HCT116 (cell line): ENCODE results near the gene NECTIN4. TPM values are rescaled to one million over a fixed set of nuclear protein-coding genes. Genes with fewer than 3 reads are reported as not detected.

ENCODE experiments used
- ATAC-seq: fragments of 200-7000 bp; cut with Tn5 transposase; 2 replicates; pipeline ENCODE4 v1.9.1; 2020; ENCODE audit warnings: mild to moderate bottlenecking, moderate library complexity
- BruUV-seq: library from RNA; stranded (reverse); fragments of 400-500 nt; replicated peaks from 2 replicates; lab custom pipeline; 2021; lab: Mats Ljungman, UMichigan
- CTCF ChIA-PET: fragments of 300-600 bp; sonication (Branson Sonifier 250); formaldehyde crosslinking; loops from one replicate; lab custom pipeline; 2021; ENCODE audit warnings: antibody characterized with exemption; lab: Charles Lee
- POLR2A ChIA-PET: fragments of 300-600, 350-600 bp; sonication (Branson Sonifier 250); formaldehyde crosslinking; loops from one replicate; lab custom pipeline; 2021; ENCODE audit warnings: antibody characterized with exemption; lab: Charles Lee
- RAD21 ChIA-PET, 2 experiments: fragments of 300-600 bp; sonication (Branson Sonifier 250); formaldehyde crosslinking; loops; one replicate each; lab custom pipeline; 2023; ENCODE audit warnings: low total read pairs in 2 of 2; ENCODE audit not compliant: uncharacterized antibody in 2 of 2, unreplicated experiment in 2 of 2, low non-redundant PET in 1 of 2; lab: Charles Lee
- DNase-seq: peaks from one replicate; pipeline ENCODE4 v3.0.0-alpha.2; 2010; ENCODE audit warnings: low read depth, low spot score
- H2AFZ ChIP-seq: fragments of 200-600 bp; shearing (Covaris generic), sonication (generic); 2 replicates; pipeline ENCODE4 v1.6.1; 2017; ENCODE audit warnings: low read depth, mixed run types, mixed read lengths, antibody characterized with exemption, low read length; ENCODE audit not compliant: poor library complexity, severe bottlenecking
- H3K27ac ChIP-seq: 2 replicates; pipeline ENCODE4 v1.5.1; 2012; ENCODE audit warnings: low read depth, low read length
- H3K27me3 ChIP-seq: fragments of 200-600 bp; sonication (generic); 2 replicates; pipeline ENCODE4 v1.6.1; 2016; ENCODE audit warnings: mixed run types, low read length, mixed read lengths; ENCODE audit not compliant: insufficient read depth
- H3K36me3 ChIP-seq, 2 experiments: fragments of 200-500 bp in 1 of 2; fragments of 200-600 bp in 1 of 2; sonication (Bioruptor generic) in 1 of 2; sonication (generic) in 1 of 2; 2 replicates each; pipeline versions ENCODE4 v1.5.1 to v1.6.1; 2014 to 2016; ENCODE audit warnings: low read length in 2 of 2, inconsistent platforms in 1 of 2, mixed read lengths in 1 of 2, mixed run types in 1 of 2; ENCODE audit not compliant: insufficient read depth in 2 of 2, control insufficient read depth in 1 of 2
- H3K4me1 ChIP-seq, 2 experiments: fragments of 200-600 bp in 1 of 2; sonication (generic) in 1 of 2; 2 replicates each; pipeline versions ENCODE4 v1.5.1 to v1.6.1; 2012 to 2017; ENCODE audit warnings: low read length in 2 of 2, inconsistent platforms in 1 of 2, mild to moderate bottlenecking in 1 of 2, mixed read lengths in 1 of 2, mixed run types in 1 of 2, moderate library complexity in 1 of 2; ENCODE audit not compliant: insufficient read depth in 2 of 2, control insufficient read depth in 1 of 2
- H3K4me2 ChIP-seq: fragments of 200-600 bp; sonication (generic); 2 replicates; pipeline ENCODE4 v1.6.1; 2017; ENCODE audit warnings: mixed run types, low read length, mixed read lengths
- H3K4me3 ChIP-seq, 2 experiments: fragments of 200-600 bp in 1 of 2; sonication (generic) in 1 of 2; replicated peaks in 1 of 2; 2 replicates each; pipeline ENCODE4 v1.5.1; 2011 to 2016; ENCODE audit warnings: low read length in 2 of 2, control low read depth in 1 of 2, low read depth in 1 of 2, mild to moderate bottlenecking in 1 of 2, mixed read lengths in 1 of 2, mixed run types in 1 of 2
- H3K79me2 ChIP-seq: fragments of 200-600 bp; sonication (generic); 2 replicates; pipeline ENCODE4 v1.6.1; 2017; ENCODE audit warnings: mild to moderate bottlenecking, mixed run types, low read length, moderate library complexity, mixed read lengths; ENCODE audit not compliant: insufficient read depth
- H3K9ac ChIP-seq: fragments of 200-600 bp; sonication (generic); 2 replicates; pipeline ENCODE4 v1.6.1; 2016; ENCODE audit warnings: low read length, mixed read lengths
- H3K9me2 ChIP-seq: fragments of 200-600 bp; sonication (generic), shearing (Covaris generic); 2 replicates; pipeline ENCODE4 v1.6.1; 2017; ENCODE audit warnings: mixed run types, mild to moderate bottlenecking, moderate library complexity; ENCODE audit not compliant: insufficient read depth
- H3K9me3 ChIP-seq, 2 experiments: fragments of 200-500 bp in 1 of 2; fragments of 200-600 bp in 1 of 2; sonication (Bioruptor generic) in 1 of 2; sonication (generic) in 1 of 2; 2 replicates each; pipeline ENCODE4 v1.6.1; 2014 to 2017; ENCODE audit warnings: low read length in 2 of 2, mixed read lengths in 2 of 2, inconsistent platforms in 1 of 2, low read depth in 1 of 2, mild to moderate bottlenecking in 1 of 2, mixed run types in 1 of 2, moderate library complexity in 1 of 2; ENCODE audit not compliant: control insufficient read depth in 1 of 2, insufficient read depth in 1 of 2
- H4K20me1 ChIP-seq: fragments of 200-600 bp; sonication (generic), shearing (Covaris generic); 2 replicates; pipeline ENCODE4 v1.6.1; 2017; ENCODE audit warnings: mixed run types, mild to moderate bottlenecking, moderate library complexity; ENCODE audit not compliant: insufficient read depth
- ATF3 ChIP-seq: IDR thresholded peaks from 2 replicates; pipeline ENCODE4 v1.6.1; 2012
- CBX3 ChIP-seq: IDR thresholded peaks from 2 replicates; pipeline ENCODE4 v1.6.1; 2012; ENCODE audit warnings: low read depth
- CTCF ChIP-seq, 3 experiments: fragments of 200-600 bp in 1 of 3; sonication (generic) in 1 of 3; IDR thresholded peaks in 2 of 3; conservative IDR thresholded peaks in 1 of 3; 2 replicates each; pipeline ENCODE4 v1.5.1; 2012 to 2017; ENCODE audit warnings: low read depth in 2 of 3, low read length in 2 of 3, antibody characterized with exemption in 1 of 3, borderline replicate concordance in 1 of 3, control low read depth in 1 of 3, mild to moderate bottlenecking in 1 of 3, mixed read lengths in 1 of 3, mixed run types in 1 of 3, moderate library complexity in 1 of 3; ENCODE audit not compliant: insufficient read depth in 1 of 3
- EGR1 ChIP-seq: IDR thresholded peaks from 2 replicates; pipeline ENCODE4 v1.6.1; 2012; ENCODE audit warnings: low read depth
- ELF1 ChIP-seq: IDR thresholded peaks from 2 replicates; pipeline ENCODE4 v1.6.1; 2012; ENCODE audit warnings: low read depth, borderline replicate concordance
- EZH2phosphoT487 ChIP-seq: fragments of 200-600 bp; IDR thresholded peaks from 2 replicates; pipeline ENCODE4 v1.6.1; 2018; ENCODE audit warnings: antibody characterized with exemption, borderline replicate concordance
- FOSL1 ChIP-seq: IDR thresholded peaks from 2 replicates; pipeline ENCODE4 v1.6.1; 2012; ENCODE audit warnings: low read depth
- MAX ChIP-seq: IDR thresholded peaks from 2 replicates; pipeline ENCODE4 v1.6.1; 2012
- POLR2AphosphoS5 ChIP-seq: IDR thresholded peaks from 2 replicates; pipeline ENCODE4 v1.6.1; 2011; ENCODE audit warnings: mild to moderate bottlenecking, low read depth, low read length, moderate library complexity
- RAD21 ChIP-seq: IDR thresholded peaks from 2 replicates; pipeline ENCODE4 v1.6.1; 2012; ENCODE audit warnings: low read depth, mild to moderate bottlenecking
- REST ChIP-seq: IDR thresholded peaks from 2 replicates; pipeline ENCODE4 v1.6.1; 2012; ENCODE audit warnings: low read depth
- SP1 ChIP-seq: IDR thresholded peaks from 2 replicates; pipeline ENCODE4 v1.6.1; 2012; ENCODE audit warnings: low read depth
- SRF ChIP-seq: IDR thresholded peaks from 2 replicates; pipeline ENCODE4 v1.6.1; 2012; ENCODE audit warnings: low read depth
- TCF7L2 ChIP-seq: IDR thresholded peaks from 2 replicates; pipeline ENCODE4 v1.7.0; 2011; ENCODE audit warnings: borderline replicate concordance, inconsistent platforms; ENCODE audit not compliant: insufficient read depth, insufficient read length; ENCODE audit errors: extremely low read depth
- YY1 ChIP-seq: IDR thresholded peaks from 2 replicates; pipeline ENCODE4 v1.6.1; 2011; ENCODE audit warnings: low read length, low read depth, moderate library complexity, mild to moderate bottlenecking; ENCODE audit not compliant: insufficient replicate concordance; ENCODE audit errors: extremely low read depth
- ZBTB33 ChIP-seq: IDR thresholded peaks from 2 replicates; pipeline ENCODE4 v1.6.1; 2011; ENCODE audit warnings: mild to moderate bottlenecking, low read length, moderate library complexity; ENCODE audit not compliant: insufficient replicate concordance; ENCODE audit errors: extremely low read depth
- ZFX ChIP-seq: fragments of 450-650 bp; IDR thresholded peaks from 2 replicates; pipeline ENCODE4 v1.6.1; 2017
- intact Hi-C: fragments of 100-400 bp; cut with micrococcal nuclease; formaldehyde crosslinking; loops from 2 replicates; pipeline ENCODE4 v1.10.0; 2022
- total RNA-seq: library from RNA; stranded (reverse); gene quantifications from one replicate; pipeline ENCODE4 v1.2.1, GENCODE V29; 2021; ENCODE audit not compliant: unreplicated experiment

NECTIN4 gene
- total RNA-seq, 1 experiment from 2014 or later, result 3.3 TPM

GRCh38 chr1:161072751-161073449 lies 16.5 kb downstream of the NECTIN4 start:
- Histone ChIP-seq H3K9ac (no peak overlapping the region), H3K27ac (no peak overlapping the region), H3K9me3 (no peaks in the 10 kb centered on the region), H3K4me1 (peaks cover 0 to 46% of the 10 kb centered on the region in 2 experiments; a peak in 2 of 4 replicates), H3K4me2 (no peak overlapping the region), H3K4me3 (no peak overlapping the region), H3K9me2 (no peaks in the 10 kb centered on the region), H4K20me1 (no peaks in the 10 kb centered on the region), H3K27me3 (no peaks in the 10 kb centered on the region), H2AFZ (no peak overlapping the region), H3K36me3 (no peaks in the 10 kb centered on the region), H3K79me2 (no peaks in the 10 kb centered on the region)
- POLR2A ChIA-PET, result interaction anchor here (0.7 to 1.2 kb wide), 2 partner anchors 25 to 45 kb away, joined by 4 to 5 read pairs; partner anchors contain the start of genes NIT1 and PFDN2
- RAD21 ChIA-PET, result interaction anchor here in 1 of 2 experiments (1.2 to 1.3 kb wide), 2 partner anchors 24 to 81 kb away, joined by 3 to 5 read pairs; no protein-coding TSS in a partner anchor
- intact Hi-C loops, result loop anchor here (1.0 kb wide), 1 partner anchor 24 kb away; no protein-coding TSS in a partner anchor
- DNase-seq (no peak), ATAC-seq (no peak)
- BruUV-seq, result no TSS peak
- CTCF ChIA-PET, result interaction anchor here (1.1 to 3.1 kb wide), 2 partner anchors 12 to 25 kb away, joined by 3 to 25 read pairs; partner anchors contain the start of gene KLHDC9
- TF ChIP-seq YY1 (no peak), EGR1 (no peak), TCF7L2 (no peak), FOSL1 (no peak), CTCF (IDR thresholded peaks at IDR 0.05 in 2 of 3, conservative IDR thresholded peaks at IDR 0.05 in 1 of 3; ENCODE audit: borderline replicate concordance in 1 of 3, insufficient read depth in 1 of 3, low read depth in 2 of 3, low read length in 2 of 3) (no peak), ZBTB33 (no peak), SP1 (no peak), REST (no peak), RAD21 (no peak), POLR2AphosphoS5 (no peak), SRF (no peak), MAX (no peak), ELF1 (no peak), ATF3 (no peak), CBX3 (no peak), ZFX (no peak), EZH2phosphoT487 (no peak)
